SK-N-DZ (cell line): ENCODE data around the gene MX2.
"Not testable (repeated sequence)": the region's sequence is repeated elsewhere in the genome, so short reads cannot be mapped to it uniquely, and the experiment has no call there.

Experiments used
- DNase-seq: peaks from one replicate; pipeline ENCODE4 v3.0.0-alpha.2; 2015; ENCODE audit warnings: low spot score

The MX2 gene

GRCh38 chr21:41411449-41412089, 49.7 kb downstream of the MX2 start:
- DNase-seq = no peak

- not testable (repeated sequence) for DNase-seq
These were observed 55.7 kb downstream of the MX2 start for GRCh38 chr21:41417505-41417904.

GRCh38 chr21:41418393-41418792, 56.6 kb downstream of the MX2 start:
- DNase-seq = no peak

GRCh38 chr21:41418956-41419680, 57.3 kb downstream of the MX2 start:
- no peak for DNase-seq

- DNase-seq = no peak
These were observed 58.4 kb downstream of the MX2 start for GRCh38 chr21:41419921-41420862.

- not testable (repeated sequence) for DNase-seq
These were observed 59.2 kb downstream of the MX2 start for GRCh38 chr21:41420998-41421397.

- no peak for DNase-seq
These were observed 60.9 kb downstream of the MX2 start for GRCh38 chr21:41422546-41423304.

- DNase-seq = not testable (repeated sequence)
These were observed 61.4 kb downstream of the MX2 start for GRCh38 chr21:41423305-41423636.

GRCh38 chr21:41425588-41425953, 63.7 kb downstream of the MX2 start:
- DNase-seq = no peak

GRCh38 chr21:41425954-41426675, 64.3 kb downstream of the MX2 start, which contains the start of gene MX1:
Gene MX1, plus strand, starts transcription at chr21:41426239. Its CDS starts 5,832 bp downstream, at chr21:41432071.
- DNase-seq = no peak

- DNase-seq = no peak
These were observed 65.0 kb downstream of the MX2 start for GRCh38 chr21:41426676-41427404.

GRCh38 chr21:41427556-41427955, 65.7 kb downstream of the MX2 start:
- no peak for DNase-seq

GRCh38 chr21:41428311-41428710, 66.5 kb downstream of the MX2 start:
- no peak for DNase-seq

- DNase-seq = no peak
These were observed 67.0 kb downstream of the MX2 start for GRCh38 chr21:41428847-41429246.

- DNase-seq = no peak
These were observed 67.5 kb downstream of the MX2 start for GRCh38 chr21:41429305-41429704.

GRCh38 chr21:41429925-41430491, 68.2 kb downstream of the MX2 start:
- no peak for DNase-seq

- no peak for DNase-seq
These were observed 70.1 kb downstream of the MX2 start for GRCh38 chr21:41431788-41432548.

- no peak for DNase-seq
These were observed 71.0 kb downstream of the MX2 start for GRCh38 chr21:41432562-41433460.
